Left ventricle myocardium inferior (tissue), 1 donor: Measurements from ENCODE around the gene ACTR2. TPM values are rescaled to one million over a fixed set of nuclear protein-coding genes. Genes with fewer than 3 reads are reported as not detected.
"Not testable (repeated sequence)": the region's sequence is repeated elsewhere in the genome, so short reads cannot be mapped to it uniquely, and the experiment has no call there.

ENCODE experiments used
- DNase-seq: peaks from one replicate; pipeline ENCODE4 v3.0.0-alpha.2; 2020
- H3K27ac ChIP-seq: fragments of 200-600 bp; replicated peaks from 2 replicates; pipeline ENCODE4 v1.8.0; 2021
- H3K27me3 ChIP-seq: fragments of 200-600 bp; 2 replicates; pipeline ENCODE4 v1.8.0; 2021; ENCODE audit warnings: low read depth
- H3K36me3 ChIP-seq: fragments of 200-600 bp; 2 replicates; pipeline ENCODE4 v1.8.0; 2021
- H3K4me1 ChIP-seq: fragments of 200-600 bp; 2 replicates; pipeline ENCODE4 v1.8.0; 2021
- H3K4me3 ChIP-seq: fragments of 200-600 bp; 2 replicates; pipeline ENCODE4 v1.8.0; 2021; ENCODE audit warnings: mild to moderate bottlenecking, moderate library complexity
- H3K9me3 ChIP-seq: fragments of 200-600 bp; replicated peaks from 2 replicates; pipeline ENCODE4 v1.8.0; 2021
- CTCF ChIP-seq: fragments of 200-600 bp; IDR thresholded peaks from 2 replicates; pipeline ENCODE4 v1.8.0; 2021; ENCODE audit warnings: antibody characterized with exemption, mild to moderate bottlenecking, borderline replicate concordance
- intact Hi-C: fragments of 100-400 bp; cut with micrococcal nuclease; formaldehyde crosslinking; loops from one replicate; pipeline ENCODE4 v1.11.0; 2022
- total RNA-seq: library from RNA; stranded (reverse); fragmentation: NEBNext Ultra II Directional; extraction: Animal tissue kit (Norgen Biotek cat#: 25700); gene quantifications from one replicate; pipeline ENCODE4 v1.2.1, GENCODE V29; 2021
- donor health status: DM: no; HTN: yes; CAD: no; lungs with severe emphysema.

Gene ACTR2
- total RNA-seq, 1 donor from 2014 or later: 100.0 TPM

GRCh38 chr2:65255356-65255755 lies 27.7 kb downstream of the ACTR2 start:
- no peak overlapping the region for H3K27ac ChIP-seq
- H3K36me3 ChIP-seq: peaks cover 69% of the 10 kb centered on the region
- H3K27me3 ChIP-seq: no peaks in the 10 kb centered on the region
- no peak for TF ChIP-seq CTCF
- H3K4me3 ChIP-seq: no peak overlapping the region
- no peaks in the 10 kb centered on the region for H3K4me1 ChIP-seq
- DNase-seq: no peak
- intact Hi-C loops: no loop called here
- H3K9me3 ChIP-seq: no peaks in the 10 kb centered on the region

GRCh38 chr2:65256054-65256453 lies 28.4 kb downstream of the ACTR2 start:
- Histone ChIP-seq H3K27ac (no peak overlapping the region), H3K27me3 (no peaks in the 10 kb centered on the region), H3K36me3 (peaks cover 64% of the 10 kb centered on the region), H3K9me3 (no peaks in the 10 kb centered on the region), H3K4me3 (no peak overlapping the region), H3K4me1 (no peaks in the 10 kb centered on the region)
- intact Hi-C loops: no loop called here
- peak; percentile 39 for TF ChIP-seq CTCF
- no peak for DNase-seq

GRCh38 chr2:65257866-65258265 lies 30.2 kb downstream of the ACTR2 start:
- H3K27me3 ChIP-seq: not testable (repeated sequence)

GRCh38 chr2:65261676-65262075 lies 34.0 kb downstream of the ACTR2 start:
- no peak for TF ChIP-seq CTCF
- H3K27ac ChIP-seq: no peak overlapping the region
- peaks cover 59% of the 10 kb centered on the region for H3K36me3 ChIP-seq
- no peak for DNase-seq
- H3K4me1 ChIP-seq: peaks cover 16% of the 10 kb centered on the region
- no peaks in the 10 kb centered on the region for H3K9me3 ChIP-seq
- no peaks in the 10 kb centered on the region for H3K27me3 ChIP-seq
- no peak overlapping the region for H3K4me3 ChIP-seq
- intact Hi-C loops: no loop called here

More at GRCh38 chr2:65257866-65258265, 30.2 kb downstream of the ACTR2 start:
- H3K9me3 ChIP-seq, H3K4me1 ChIP-seq, intact Hi-C loops, H3K27ac ChIP-seq, DNase-seq, H3K4me3 ChIP-seq: not testable (repeated sequence)
- peaks cover 63% of the 10 kb centered on the region for H3K36me3 ChIP-seq

- DNase-seq: no peak
- H3K27ac ChIP-seq: no peak overlapping the region
- intact Hi-C loops: no loop called here
- H3K27me3 ChIP-seq: no peaks in the 10 kb centered on the region
- TF ChIP-seq CTCF: no peak
- H3K4me1 ChIP-seq: peaks cover 25% of the 10 kb centered on the region
- H3K4me3 ChIP-seq: no peak overlapping the region
- no peaks in the 10 kb centered on the region for H3K9me3 ChIP-seq
- H3K36me3 ChIP-seq: peaks cover 67% of the 10 kb centered on the region
Observed at GRCh38 chr2:65263262-65263661, 35.6 kb downstream of the ACTR2 start.

- H3K4me3 ChIP-seq: no peak overlapping the region
- H3K36me3 ChIP-seq: peaks cover 69% of the 10 kb centered on the region
- TF ChIP-seq CTCF: no peak
- H3K9me3 ChIP-seq: no peaks in the 10 kb centered on the region
- H3K27ac ChIP-seq: no peak overlapping the region
- intact Hi-C loops: loop anchor here (2.0 kb wide), 1 partner anchor 289 kb away; no protein-coding TSS in a partner anchor
- no peaks in the 10 kb centered on the region for H3K27me3 ChIP-seq
- peaks cover 26% of the 10 kb centered on the region for H3K4me1 ChIP-seq
- DNase-seq: no peak
Observed at GRCh38 chr2:65263986-65264385, 36.4 kb downstream of the ACTR2 start.
